PFSK-1 (cell line): Measurements from ENCODE around the gene PLAU. TPM values are rescaled to one million over a fixed set of nuclear protein-coding genes. Genes with fewer than 3 reads are reported as not detected.

ENCODE experiments used
- FOXP2 ChIP-seq: optimal IDR thresholded peaks from 2 replicates; pipeline ENCODE3; 2011; ENCODE audit warnings: borderline replicate concordance, control low read depth, inconsistent platforms; ENCODE audit not compliant: insufficient read depth; ENCODE audit errors: extremely low read length, extremely low read depth
- POLR2AphosphoS5 ChIP-seq: IDR thresholded peaks from 2 replicates; pipeline ENCODE4 v1.6.1; 2012; ENCODE audit warnings: low read depth, mild to moderate bottlenecking, control low read depth, low read length, moderate library complexity
- SIN3A ChIP-seq: IDR thresholded peaks from 2 replicates; pipeline ENCODE4 v1.6.1; 2012; ENCODE audit warnings: mild to moderate bottlenecking, low read length, moderate library complexity, borderline replicate concordance; ENCODE audit not compliant: insufficient read depth
- TAF1 ChIP-seq: IDR thresholded peaks from 2 replicates; pipeline ENCODE4 v1.6.1; 2012; ENCODE audit warnings: low read length, control low read depth, borderline replicate concordance; ENCODE audit not compliant: insufficient read depth
- polyA plus RNA-seq: library from polyadenylated mRNA; unstranded; fragments of >200 nt; gene quantifications from one replicate; pipeline ENCODE4 v1.2.1, GENCODE V29; 2012; ENCODE audit warnings: low read depth, missing spikeins; ENCODE audit not compliant: insufficient read length
- TF ChIP-seq, protein P1 (sequence below), 2 experiments: IDR thresholded peaks; 2 replicates each; pipeline versions ENCODE4 v1.6.1 to v1.8.0; 2011 to 2012; ENCODE audit warnings: low read depth in 2 of 2, low read length in 2 of 2, control low read depth in 1 of 2, inconsistent platforms in 1 of 2, mild to moderate bottlenecking in 1 of 2, moderate library complexity in 1 of 2; ENCODE audit not compliant: insufficient read depth in 1 of 2

The PLAU gene
- polyA plus RNA-seq: 8.7 TPM

DNA sequence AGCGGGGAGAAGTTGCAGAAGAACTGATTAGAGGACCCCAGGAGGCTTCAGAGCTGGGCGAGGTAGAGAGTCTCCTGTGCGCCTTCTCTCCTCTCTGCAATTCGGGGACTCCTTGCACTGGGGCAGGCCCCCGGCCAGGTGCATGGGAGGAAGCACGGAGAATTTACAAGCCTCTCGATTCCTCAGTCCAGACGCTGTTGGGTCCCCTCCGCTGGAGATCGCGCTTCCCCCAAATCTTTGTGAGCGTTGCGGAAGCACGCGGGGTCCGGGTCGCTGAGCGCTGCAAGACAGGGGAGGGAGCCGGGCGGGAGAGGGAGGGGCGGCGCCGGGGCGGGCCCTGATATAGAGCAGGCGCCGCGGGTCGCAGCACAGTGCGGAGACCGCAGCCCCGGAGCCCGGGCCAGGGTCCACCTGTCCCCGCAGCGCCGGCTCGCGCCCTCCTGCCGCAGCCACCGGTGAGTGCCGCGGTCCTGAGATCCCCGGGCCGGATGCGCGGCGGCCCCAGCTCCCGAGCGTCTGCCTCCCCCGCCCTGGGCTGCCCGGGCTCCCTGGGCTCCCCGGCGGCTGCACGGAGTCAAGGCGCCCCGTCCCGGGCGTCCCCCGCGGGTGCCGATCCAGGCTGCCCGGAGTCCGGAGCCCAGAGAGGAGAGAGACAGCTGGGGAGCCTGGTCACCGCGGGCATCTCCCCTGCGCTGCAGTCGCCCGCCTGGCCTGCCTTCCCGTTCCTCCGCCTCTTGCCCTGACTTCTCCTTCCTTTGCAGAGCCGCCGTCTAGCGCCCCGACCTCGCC, at the start of gene PLAU:
Gene PLAU (plus strand): TSS at position 369 of the 789 bp plus-strand sequence. CDS start 424 bp downstream, outside the sequence.
- TF ChIP-seq, protein P1, sequence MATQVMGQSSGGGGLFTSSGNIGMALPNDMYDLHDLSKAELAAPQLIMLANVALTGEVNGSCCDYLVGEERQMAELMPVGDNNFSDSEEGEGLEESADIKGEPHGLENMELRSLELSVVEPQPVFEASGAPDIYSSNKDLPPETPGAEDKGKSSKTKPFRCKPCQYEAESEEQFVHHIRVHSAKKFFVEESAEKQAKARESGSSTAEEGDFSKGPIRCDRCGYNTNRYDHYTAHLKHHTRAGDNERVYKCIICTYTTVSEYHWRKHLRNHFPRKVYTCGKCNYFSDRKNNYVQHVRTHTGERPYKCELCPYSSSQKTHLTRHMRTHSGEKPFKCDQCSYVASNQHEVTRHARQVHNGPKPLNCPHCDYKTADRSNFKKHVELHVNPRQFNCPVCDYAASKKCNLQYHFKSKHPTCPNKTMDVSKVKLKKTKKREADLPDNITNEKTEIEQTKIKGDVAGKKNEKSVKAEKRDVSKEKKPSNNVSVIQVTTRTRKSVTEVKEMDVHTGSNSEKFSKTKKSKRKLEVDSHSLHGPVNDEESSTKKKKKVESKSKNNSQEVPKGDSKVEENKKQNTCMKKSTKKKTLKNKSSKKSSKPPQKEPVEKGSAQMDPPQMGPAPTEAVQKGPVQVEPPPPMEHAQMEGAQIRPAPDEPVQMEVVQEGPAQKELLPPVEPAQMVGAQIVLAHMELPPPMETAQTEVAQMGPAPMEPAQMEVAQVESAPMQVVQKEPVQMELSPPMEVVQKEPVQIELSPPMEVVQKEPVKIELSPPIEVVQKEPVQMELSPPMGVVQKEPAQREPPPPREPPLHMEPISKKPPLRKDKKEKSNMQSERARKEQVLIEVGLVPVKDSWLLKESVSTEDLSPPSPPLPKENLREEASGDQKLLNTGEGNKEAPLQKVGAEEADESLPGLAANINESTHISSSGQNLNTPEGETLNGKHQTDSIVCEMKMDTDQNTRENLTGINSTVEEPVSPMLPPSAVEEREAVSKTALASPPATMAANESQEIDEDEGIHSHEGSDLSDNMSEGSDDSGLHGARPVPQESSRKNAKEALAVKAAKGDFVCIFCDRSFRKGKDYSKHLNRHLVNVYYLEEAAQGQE (IDR thresholded peaks at IDR 0.05; ENCODE audit: insufficient read depth in 1 of 2, low read depth in 2 of 2, low read length in 2 of 2): no peak
- TF ChIP-seq TAF1 (no peak), FOXP2 (no peak), POLR2AphosphoS5 (no peak), SIN3A (no peak)

DNA sequence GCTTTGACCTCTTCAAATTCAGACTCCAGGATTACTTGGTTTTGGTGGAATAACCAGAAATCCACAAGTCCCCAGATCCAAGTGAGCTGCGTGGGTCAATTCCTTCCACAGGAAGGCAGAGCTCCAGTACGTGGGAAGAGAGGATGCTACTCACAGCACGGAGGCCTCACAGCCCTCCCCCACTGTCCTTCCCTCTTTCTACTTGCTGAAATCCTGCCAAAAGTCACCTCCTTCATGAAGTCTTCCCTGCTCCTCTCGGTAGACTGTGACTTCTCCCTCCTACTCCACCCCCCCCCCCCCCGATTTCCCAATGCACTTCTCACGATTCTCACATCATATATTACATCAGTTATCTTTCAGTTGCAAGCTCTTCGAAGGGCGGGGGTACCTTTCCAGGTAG, 48.9 kb upstream of the PLAU start:
- TF ChIP-seq SIN3A (no peak), TAF1 (no peak), FOXP2 (no peak), POLR2AphosphoS5 (no peak)
- TF ChIP-seq, protein P1 (IDR thresholded peaks at IDR 0.05; ENCODE audit: insufficient read depth in 1 of 2, low read depth in 2 of 2, low read length in 2 of 2): no peak

GRCh38 chr10:73863039-73863817, 47.7 kb upstream of the PLAU start:
- TF ChIP-seq TAF1 (no peak), POLR2AphosphoS5 (no peak), FOXP2 (no peak), SIN3A (no peak)
- TF ChIP-seq, protein P1 (IDR thresholded peaks at IDR 0.05; ENCODE audit: insufficient read depth in 1 of 2, low read depth in 2 of 2, low read length in 2 of 2): no peak

- TF ChIP-seq, protein P1 (IDR thresholded peaks at IDR 0.05; ENCODE audit: insufficient read depth in 1 of 2, low read depth in 2 of 2, low read length in 2 of 2): no peak
- TF ChIP-seq POLR2AphosphoS5 (no peak), FOXP2 (no peak), TAF1 (no peak), SIN3A (no peak)
Measured at GRCh38 chr10:73864229-73864628, 46.7 kb upstream of the PLAU start.
